GM06990 (cell line): ENCODE data around the gene SPIRE1.

Source experiments
- DNase-seq: peaks from one replicate; pipeline ENCODE4 v3.0.0-alpha.2; 2011; ENCODE audit not compliant: insufficient read length; ENCODE audit errors: extremely low read depth
- H3K27me3 ChIP-seq: replicated peaks from 2 replicates; pipeline ENCODE4 v1.6.0; 2011; ENCODE audit warnings: low read length; ENCODE audit not compliant: control insufficient read depth, insufficient read depth
- H3K36me3 ChIP-seq: 2 replicates; pipeline ENCODE4 v1.5.1; 2011; ENCODE audit warnings: low read length; ENCODE audit not compliant: control insufficient read depth, insufficient read depth
- H3K4me3 ChIP-seq: replicated peaks from 2 replicates; pipeline ENCODE4 v1.5.1; 2011; ENCODE audit warnings: low read depth, mild to moderate bottlenecking, control low read depth, low read length
- TF ChIP-seq, protein P1 (sequence below): IDR thresholded peaks from 2 replicates; pipeline ENCODE4 v1.5.1; 2011; ENCODE audit warnings: low read length, control low read depth, mild to moderate bottlenecking, inconsistent platforms; ENCODE audit not compliant: insufficient read depth, poor library complexity, severe bottlenecking

Gene SPIRE1

GRCh38 chr18:12441475-12442034 is 216.4 kb downstream of the SPIRE1 start:
- TF ChIP-seq, protein P1, sequence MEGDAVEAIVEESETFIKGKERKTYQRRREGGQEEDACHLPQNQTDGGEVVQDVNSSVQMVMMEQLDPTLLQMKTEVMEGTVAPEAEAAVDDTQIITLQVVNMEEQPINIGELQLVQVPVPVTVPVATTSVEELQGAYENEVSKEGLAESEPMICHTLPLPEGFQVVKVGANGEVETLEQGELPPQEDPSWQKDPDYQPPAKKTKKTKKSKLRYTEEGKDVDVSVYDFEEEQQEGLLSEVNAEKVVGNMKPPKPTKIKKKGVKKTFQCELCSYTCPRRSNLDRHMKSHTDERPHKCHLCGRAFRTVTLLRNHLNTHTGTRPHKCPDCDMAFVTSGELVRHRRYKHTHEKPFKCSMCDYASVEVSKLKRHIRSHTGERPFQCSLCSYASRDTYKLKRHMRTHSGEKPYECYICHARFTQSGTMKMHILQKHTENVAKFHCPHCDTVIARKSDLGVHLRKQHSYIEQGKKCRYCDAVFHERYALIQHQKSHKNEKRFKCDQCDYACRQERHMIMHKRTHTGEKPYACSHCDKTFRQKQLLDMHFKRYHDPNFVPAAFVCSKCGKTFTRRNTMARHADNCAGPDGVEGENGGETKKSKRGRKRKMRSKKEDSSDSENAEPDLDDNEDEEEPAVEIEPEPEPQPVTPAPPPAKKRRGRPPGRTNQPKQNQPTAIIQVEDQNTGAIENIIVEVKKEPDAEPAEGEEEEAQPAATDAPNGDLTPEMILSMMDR: no peak
- no peak for DNase-seq
- H3K27me3 ChIP-seq: no peaks in the 10 kb centered on the region

DNA sequence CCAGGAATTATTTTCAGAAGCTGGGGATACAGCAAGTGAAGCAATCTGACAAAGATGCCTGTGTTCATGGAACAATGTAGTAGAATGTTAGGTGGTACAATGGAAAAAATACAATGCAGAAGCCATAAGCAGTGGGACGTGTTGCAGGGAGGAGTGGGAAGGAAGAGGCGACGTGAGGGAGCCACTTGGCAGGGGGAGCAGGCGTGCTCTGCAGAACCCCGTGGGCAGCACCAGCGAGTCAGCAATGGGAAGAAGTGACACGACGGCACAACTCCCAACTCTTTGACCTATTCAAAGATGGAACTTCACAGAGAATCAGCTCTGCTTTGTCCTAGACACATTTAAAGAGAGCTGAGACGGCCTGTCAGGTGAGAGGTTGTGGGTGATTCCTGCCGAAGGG is 219.7 kb downstream of the SPIRE1 start:
- TF ChIP-seq, protein P1: no peak
- H3K36me3 ChIP-seq: no peaks in the 10 kb centered on the region
- no peak overlapping the region for H3K4me3 ChIP-seq
- no peak for DNase-seq
- H3K27me3 ChIP-seq: no peaks in the 10 kb centered on the region

More at GRCh38 chr18:12441475-12442034, 216.4 kb downstream of the SPIRE1 start:
- no peak overlapping the region for H3K4me3 ChIP-seq
- no peaks in the 10 kb centered on the region for H3K36me3 ChIP-seq

- Histone ChIP-seq H3K27me3 (no peaks in the 10 kb centered on the region), H3K36me3 (peaks cover 2% of the 10 kb centered on the region), H3K4me3 (no peak overlapping the region)
- TF ChIP-seq, protein P1: no peak
- DNase-seq: no peak
These were observed 222.0 kb downstream of the SPIRE1 start for GRCh38 chr18:12435867-12436266.

GRCh38 chr18:12434541-12434929 is 223.4 kb downstream of the SPIRE1 start:
- Histone ChIP-seq H3K4me3 (no peak overlapping the region), H3K27me3 (no peaks in the 10 kb centered on the region), H3K36me3 (peaks cover 2% of the 10 kb centered on the region)
- no peak for DNase-seq
- TF ChIP-seq, protein P1: no peak

DNA sequence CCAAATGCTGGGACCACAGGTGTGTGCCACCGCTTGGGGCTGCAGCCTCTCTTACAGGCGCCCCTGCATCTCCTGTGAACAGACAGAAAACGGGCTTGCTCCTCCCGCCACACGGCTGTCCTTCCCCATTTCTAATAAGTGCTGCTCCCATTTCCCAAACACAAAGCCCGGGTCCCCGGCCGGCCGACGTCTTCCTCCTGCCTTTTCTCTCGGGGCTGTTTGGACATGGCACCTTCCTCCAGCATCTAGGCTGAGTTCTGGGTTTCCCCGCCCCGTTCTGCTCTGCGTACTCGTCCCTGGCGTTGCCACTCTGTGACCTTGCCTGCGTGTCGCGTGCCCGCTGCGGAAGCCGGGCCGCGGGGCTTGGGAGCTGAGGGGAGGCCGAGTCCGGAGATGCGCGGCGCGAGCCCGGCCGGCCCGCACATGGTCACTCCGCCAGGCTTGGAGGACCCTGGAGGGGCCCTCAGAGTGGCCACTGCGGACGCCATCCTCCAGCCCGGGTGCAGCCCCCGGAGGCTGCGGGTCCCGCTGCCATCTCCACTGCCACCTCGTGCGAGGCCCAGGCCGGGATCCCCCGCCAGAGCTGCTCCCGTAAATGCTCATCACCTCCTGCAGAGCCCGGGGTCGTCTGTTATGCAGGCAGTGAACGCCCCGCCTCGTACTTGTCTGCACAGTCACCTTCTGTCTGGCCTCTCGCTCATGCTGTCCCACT is 223.9 kb downstream of the SPIRE1 start:
- TF ChIP-seq, protein P1: no peak
- H3K36me3 ChIP-seq: peaks cover 2% of the 10 kb centered on the region

More for the DNA sequence above, 223.9 kb downstream of the SPIRE1 start:
- no peaks in the 10 kb centered on the region for H3K27me3 ChIP-seq
- DNase-seq: no peak
- no peak overlapping the region for H3K4me3 ChIP-seq
